ENCODE measurements around the gene ZNF407. TPM values are rescaled to one million over a fixed set of nuclear protein-coding genes. Genes with fewer than 3 reads are reported as not detected.

The ZNF407 gene
- total RNA-seq, 2 experiments from 2014 or later: 23.2 to 24.7 TPM

- no peak for TF ChIP-seq CTCF (IDR thresholded peaks at IDR 0.05)
- Mint-ChIP-seq H3K4me1 (ENCODE audit: low read depth) (peaks cover 11% of the 10 kb centered on the region), H3K9me3 (no peaks in the 10 kb centered on the region), H3K4me3 (no peak overlapping the region), H3K36me3 (ENCODE audit: low read depth) (no peaks in the 10 kb centered on the region), H3K27me3 (no peaks in the 10 kb centered on the region), H3K27ac (no peak overlapping the region)
- no peaks in the 10 kb centered on the region for H3K36me3 ChIP-seq (ENCODE audit: insufficient read depth, low read length)
- intact Hi-C loops (cut with DNase I, micrococcal nuclease): no loop called here
- DNase-seq (no peak), ATAC-seq (ENCODE audit: poor library complexity) (no peak)
- no peaks in the 10 kb centered on the region for H3K4me1 ChIP-seq (ENCODE audit: insufficient read depth, low read length)
- ChIA-PET CTCF (no interaction called here), POLR2A (interaction anchor here (0.6 kb wide), 1 partner anchor 869 kb away, joined by 3 read pairs; no protein-coding TSS in a partner anchor)
- no peak overlapping the region for H3K4me3 ChIP-seq (ENCODE audit: low read length)
- H3K9me3 ChIP-seq (ENCODE audit: control insufficient read depth in 1 of 2, insufficient read depth in 1 of 2, low read length in 2 of 2): no peaks in the 10 kb centered on the region
- H3K27me3 ChIP-seq (ENCODE audit: control insufficient read depth in 1 of 2, insufficient read depth in 2 of 2, low read length in 2 of 2): no peaks in the 10 kb centered on the region
- H3K27ac ChIP-seq (ENCODE audit: low read depth in 1 of 2, low read length in 2 of 2): no peak overlapping the region
Measured at GRCh38 chr18:74797577-74798151, 200.0 kb downstream of the ZNF407 start.

DNA sequence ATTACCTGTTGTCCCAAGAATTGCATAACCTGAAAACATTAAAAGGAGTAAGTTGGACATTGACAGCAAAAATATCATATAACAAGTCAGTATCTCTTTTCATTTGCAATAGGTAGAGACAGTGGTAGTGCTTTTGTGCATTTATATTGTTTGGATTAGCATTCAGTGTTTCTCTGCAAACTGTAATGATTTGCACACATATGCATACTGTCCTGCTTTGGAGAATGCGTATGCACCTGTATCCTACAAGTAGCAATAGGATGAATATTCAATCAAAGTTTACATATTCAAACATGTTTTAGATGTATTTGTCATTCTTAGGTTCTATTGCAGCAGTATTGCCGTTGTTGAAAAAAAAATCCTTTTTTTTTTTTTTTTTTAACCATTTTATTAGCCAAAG lies 201.9 kb downstream of the ZNF407 start:
- peaks cover 4% of the 10 kb centered on the region for H3K36me3 Mint-ChIP-seq (ENCODE audit: low read depth)
- no peaks in the 10 kb centered on the region for H3K9me3 Mint-ChIP-seq
- DNase-seq (no peak), ATAC-seq (ENCODE audit: poor library complexity) (no peak)
- TF ChIP-seq CTCF (IDR thresholded peaks at IDR 0.05): no peak
- Histone ChIP-seq H3K36me3 (ENCODE audit: insufficient read depth, low read length) (no peaks in the 10 kb centered on the region), H3K4me1 (ENCODE audit: insufficient read depth, low read length) (no peaks in the 10 kb centered on the region), H3K27ac (ENCODE audit: low read depth in 1 of 2, low read length in 2 of 2) (no peak overlapping the region), H3K9me3 (ENCODE audit: control insufficient read depth in 1 of 2, insufficient read depth in 1 of 2, low read length in 2 of 2) (no peaks in the 10 kb centered on the region), H3K4me3 (ENCODE audit: low read length) (no peak overlapping the region), H3K27me3 (ENCODE audit: control insufficient read depth in 1 of 2, insufficient read depth in 2 of 2, low read length in 2 of 2) (no peaks in the 10 kb centered on the region)
- H3K4me1 Mint-ChIP-seq (ENCODE audit: low read depth): peaks cover 11% of the 10 kb centered on the region
- no peak overlapping the region for H3K4me3 Mint-ChIP-seq
- intact Hi-C loops (cut with DNase I, micrococcal nuclease): no loop called here
- ChIA-PET CTCF (no interaction called here), POLR2A (interaction anchor here (0.8 kb wide), 1 partner anchor 288 kb away, joined by 3 read pairs; no protein-coding TSS in a partner anchor)
- H3K27ac Mint-ChIP-seq: no peak overlapping the region
- H3K27me3 Mint-ChIP-seq: no peaks in the 10 kb centered on the region

DNA sequence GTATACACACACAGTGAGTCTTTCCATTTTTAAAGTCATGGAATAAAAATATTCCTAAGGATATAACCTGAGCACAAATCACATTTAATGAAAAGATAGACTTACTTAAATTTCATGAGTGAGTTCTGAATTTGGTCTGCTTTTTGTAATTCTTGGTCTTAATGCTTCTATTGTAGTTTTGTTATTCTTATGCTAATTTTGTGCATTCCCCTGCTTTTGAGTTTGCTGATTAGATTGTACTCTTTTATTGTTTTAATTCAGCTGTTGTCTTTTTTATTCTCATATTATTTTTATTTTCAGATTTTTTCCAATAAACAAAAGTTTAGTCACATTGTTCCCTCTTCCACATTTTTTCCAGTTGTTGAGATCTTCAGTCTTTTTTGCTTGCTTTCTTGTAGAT lies 202.4 kb downstream of the ZNF407 start:
- Histone ChIP-seq H3K36me3 (ENCODE audit: insufficient read depth, low read length) (no peaks in the 10 kb centered on the region), H3K9me3 (ENCODE audit: control insufficient read depth in 1 of 2, insufficient read depth in 1 of 2, low read length in 2 of 2) (no peaks in the 10 kb centered on the region), H3K4me1 (ENCODE audit: insufficient read depth, low read length) (no peaks in the 10 kb centered on the region), H3K4me3 (ENCODE audit: low read length) (no peak overlapping the region), H3K27ac (ENCODE audit: low read depth in 1 of 2, low read length in 2 of 2) (no peak overlapping the region), H3K27me3 (ENCODE audit: control insufficient read depth in 1 of 2, insufficient read depth in 2 of 2, low read length in 2 of 2) (no peaks in the 10 kb centered on the region)
- no peak for TF ChIP-seq CTCF (IDR thresholded peaks at IDR 0.05)
- H3K9me3 Mint-ChIP-seq: no peaks in the 10 kb centered on the region
- intact Hi-C loops (cut with DNase I, micrococcal nuclease): no loop called here
- H3K27ac Mint-ChIP-seq: no peak overlapping the region
- DNase-seq: no peak
- CTCF ChIA-PET: no interaction called here
- H3K36me3 Mint-ChIP-seq (ENCODE audit: low read depth): peaks cover 6% of the 10 kb centered on the region
- peaks cover 11% of the 10 kb centered on the region for H3K4me1 Mint-ChIP-seq (ENCODE audit: low read depth)
- no peak overlapping the region for H3K4me3 Mint-ChIP-seq
- POLR2A ChIA-PET: interaction anchor here (0.8 kb wide), 1 partner anchor 288 kb away, joined by 3 read pairs; no protein-coding TSS in a partner anchor
- ATAC-seq (ENCODE audit: poor library complexity): no peak
- H3K27me3 Mint-ChIP-seq: no peaks in the 10 kb centered on the region
